ENCODE data around the gene CISD2. TPM values are rescaled to one million over a fixed set of nuclear protein-coding genes. Genes with fewer than 3 reads are reported as not detected.

Gene CISD2
- total and polyA plus RNA-seq, 2 donors (not counting 1 experiment from before 2014, with no cell fraction given), result 30.8 to 46.2 TPM

DNA sequence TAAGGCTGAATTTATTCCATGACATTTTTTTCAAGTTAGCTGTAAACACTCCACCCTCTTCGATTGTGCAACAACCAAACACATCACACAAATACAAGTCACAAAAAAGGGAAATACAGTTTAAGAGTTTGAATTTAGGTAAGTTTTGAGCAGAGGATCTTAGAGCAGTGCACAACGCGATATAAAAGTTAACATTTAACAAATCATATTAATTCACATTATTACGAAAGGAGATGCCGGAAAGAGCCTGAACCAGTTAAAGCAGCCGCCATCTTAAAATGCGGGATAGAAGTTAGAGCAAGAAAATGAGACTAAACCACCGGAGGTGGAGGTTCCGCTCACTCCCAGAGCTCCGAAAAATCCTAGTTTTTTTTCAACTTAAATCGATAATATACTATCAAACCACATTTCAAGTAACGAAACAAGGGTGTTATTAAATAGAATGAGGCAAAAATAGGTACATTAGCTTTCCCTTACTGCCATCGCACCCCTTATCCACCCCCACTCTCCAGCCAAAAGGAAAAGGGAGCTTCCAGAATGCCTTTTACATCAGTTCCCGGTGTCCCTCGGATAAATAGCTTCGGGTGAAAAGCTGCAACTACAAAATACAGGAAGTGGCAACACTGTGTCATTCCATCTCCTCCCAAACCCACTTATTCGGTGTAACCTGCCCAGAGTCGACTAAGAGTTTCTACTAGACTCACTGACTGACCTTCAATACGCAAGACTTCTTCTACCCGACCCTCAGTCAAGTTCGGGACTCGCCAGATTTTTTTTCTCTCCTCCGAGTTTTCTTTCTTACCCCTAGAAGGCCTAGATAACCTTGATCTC, 43.3 kb upstream of the CISD2 start:
- peak overlapping the region; percentile 99 for H3K27ac ChIP-seq (ENCODE audit: insufficient read depth, low read length)
- H3K9me3 ChIP-seq (ENCODE audit: control insufficient read depth, insufficient read depth, low read depth, low read length), result no peaks in the 10 kb centered on the region
- peak overlapping the region; percentile 100 for H3K9ac ChIP-seq (ENCODE audit: insufficient read depth, low read length)
- no peaks in the 10 kb centered on the region for H3K36me3 ChIP-seq (ENCODE audit: control insufficient read depth, insufficient read depth, low read length)
- H3K4me3 ChIP-seq (replicated peaks in 1 of 4; ENCODE audit: control extremely low read depth in 1 of 4, insufficient read depth in 1 of 4, low read depth in 3 of 4, low read length in 4 of 4), result peak overlapping the region; percentile 86 to 97 (median 95)
- peaks cover 71% of the 10 kb centered on the region for H3K79me2 ChIP-seq (ENCODE audit: control insufficient read depth, insufficient read depth, low read length)
- H3K4me1 ChIP-seq (ENCODE audit: control insufficient read depth, extremely low read depth, insufficient read depth, low read length), result peaks cover 8% of the 10 kb centered on the region
- peaks cover 7% of the 10 kb centered on the region for H4K20me1 ChIP-seq (ENCODE audit: control insufficient read depth, extremely low read depth, insufficient read depth, low read length)
- H3K27me3 ChIP-seq (ENCODE audit: control insufficient read depth, insufficient read depth, low read length), result no peaks in the 10 kb centered on the region
- H2AFZ ChIP-seq (ENCODE audit: low read length), result no peak overlapping the region
- H3K4me2 ChIP-seq (ENCODE audit: extremely low read depth, insufficient read depth, low read length), result peak overlapping the region; percentile 49
- no peak for TF ChIP-seq EZH2 (IDR thresholded peaks at IDR 0.05; ENCODE audit: low read length, missing control alignments)
- TF ChIP-seq, protein P1, sequence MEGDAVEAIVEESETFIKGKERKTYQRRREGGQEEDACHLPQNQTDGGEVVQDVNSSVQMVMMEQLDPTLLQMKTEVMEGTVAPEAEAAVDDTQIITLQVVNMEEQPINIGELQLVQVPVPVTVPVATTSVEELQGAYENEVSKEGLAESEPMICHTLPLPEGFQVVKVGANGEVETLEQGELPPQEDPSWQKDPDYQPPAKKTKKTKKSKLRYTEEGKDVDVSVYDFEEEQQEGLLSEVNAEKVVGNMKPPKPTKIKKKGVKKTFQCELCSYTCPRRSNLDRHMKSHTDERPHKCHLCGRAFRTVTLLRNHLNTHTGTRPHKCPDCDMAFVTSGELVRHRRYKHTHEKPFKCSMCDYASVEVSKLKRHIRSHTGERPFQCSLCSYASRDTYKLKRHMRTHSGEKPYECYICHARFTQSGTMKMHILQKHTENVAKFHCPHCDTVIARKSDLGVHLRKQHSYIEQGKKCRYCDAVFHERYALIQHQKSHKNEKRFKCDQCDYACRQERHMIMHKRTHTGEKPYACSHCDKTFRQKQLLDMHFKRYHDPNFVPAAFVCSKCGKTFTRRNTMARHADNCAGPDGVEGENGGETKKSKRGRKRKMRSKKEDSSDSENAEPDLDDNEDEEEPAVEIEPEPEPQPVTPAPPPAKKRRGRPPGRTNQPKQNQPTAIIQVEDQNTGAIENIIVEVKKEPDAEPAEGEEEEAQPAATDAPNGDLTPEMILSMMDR (conservative IDR thresholded peaks at IDR 0.05 in 1 of 2, IDR thresholded peaks at IDR 0.05 in 1 of 2; ENCODE audit: low read depth in 1 of 2, low read length in 2 of 2), result no peak
- DNase-seq (ENCODE audit: low read depth in 2 of 2), result peak; percentile 73 to 83

DNA sequence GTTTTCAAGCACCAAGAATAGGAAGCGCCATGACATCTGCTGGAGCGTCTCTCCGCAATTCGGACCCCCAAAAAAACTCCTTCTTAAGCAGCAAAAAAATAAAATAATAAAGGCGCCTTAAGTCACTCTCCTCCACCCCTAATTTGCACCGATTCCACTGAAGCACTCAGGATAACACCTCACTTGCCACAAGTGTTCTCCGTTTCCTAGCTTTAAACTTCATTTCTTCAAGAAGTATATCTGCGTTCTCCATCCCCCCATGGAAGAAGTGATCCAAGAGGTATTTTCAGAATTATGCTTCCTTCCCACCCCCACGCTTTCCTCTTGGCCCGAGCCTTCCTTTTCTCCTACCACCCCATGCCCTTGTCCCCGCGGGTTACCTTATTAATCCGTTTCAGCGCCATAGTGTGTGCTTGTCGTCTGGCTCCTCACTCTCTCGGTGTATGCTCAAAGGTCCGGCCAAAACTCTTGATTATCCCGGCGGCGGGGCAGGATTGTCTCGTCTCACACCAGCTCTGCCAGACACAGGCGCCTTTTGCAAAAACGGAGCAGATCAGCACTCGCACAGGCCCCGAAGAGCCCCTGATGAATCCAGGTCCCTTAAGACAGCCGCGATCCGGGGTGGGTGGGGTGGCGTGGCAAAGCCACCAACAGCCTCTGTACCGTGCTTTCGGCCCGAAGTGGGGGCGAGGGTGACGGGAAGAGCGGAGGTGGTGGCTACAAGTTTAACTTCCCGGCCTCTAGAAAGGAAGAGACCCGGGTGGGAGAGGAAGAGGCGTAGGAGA, 42.5 kb upstream of the CISD2 start:
- Histone ChIP-seq H3K27me3 (ENCODE audit: control insufficient read depth, insufficient read depth, low read length) (no peaks in the 10 kb centered on the region), H3K4me3 (replicated peaks in 1 of 4; ENCODE audit: control extremely low read depth in 1 of 4, insufficient read depth in 1 of 4, low read depth in 3 of 4, low read length in 4 of 4) (peak overlapping the region; percentile 86 to 97 (median 95)), H3K27ac (ENCODE audit: insufficient read depth, low read length) (peak overlapping the region; percentile 99), H3K36me3 (ENCODE audit: control insufficient read depth, insufficient read depth, low read length) (no peaks in the 10 kb centered on the region), H4K20me1 (ENCODE audit: control insufficient read depth, extremely low read depth, insufficient read depth, low read length) (peaks cover 7% of the 10 kb centered on the region), H2AFZ (ENCODE audit: low read length) (no peak overlapping the region), H3K79me2 (ENCODE audit: control insufficient read depth, insufficient read depth, low read length) (peaks cover 63% of the 10 kb centered on the region), H3K4me1 (ENCODE audit: control insufficient read depth, extremely low read depth, insufficient read depth, low read length) (peaks cover 8% of the 10 kb centered on the region), H3K9me3 (ENCODE audit: control insufficient read depth, insufficient read depth, low read depth, low read length) (no peaks in the 10 kb centered on the region), H3K9ac (ENCODE audit: insufficient read depth, low read length) (peak overlapping the region; percentile 100), H3K4me2 (ENCODE audit: extremely low read depth, insufficient read depth, low read length) (peak overlapping the region; percentile 48)
- DNase-seq (ENCODE audit: low read depth in 2 of 2), result no peak
- no peak for TF ChIP-seq EZH2 (IDR thresholded peaks at IDR 0.05; ENCODE audit: low read length, missing control alignments)
- TF ChIP-seq, protein P1 (conservative IDR thresholded peaks at IDR 0.05 in 1 of 2, IDR thresholded peaks at IDR 0.05 in 1 of 2; ENCODE audit: low read depth in 1 of 2, low read length in 2 of 2), result no peak

All from fibroblast of lung (primary cell).